GM12878 (cell line): ENCODE data around the gene CHKA. TPM values are rescaled to one million over a fixed set of nuclear protein-coding genes. Genes with fewer than 3 reads are reported as not detected.

ENCODE experiments used
- ATAC-seq: fragments of 200-7000 bp; cut with Tn5 transposase; 3 replicates; pipeline ENCODE4 v1.9.1; 2020; ENCODE audit warnings: mild to moderate bottlenecking, moderate library complexity
- BruUV-seq: library from RNA; stranded (reverse); fragments of 400-500 nt; replicated peaks from 2 replicates; lab custom pipeline; 2021; lab: Mats Ljungman, UMichigan
- CTCF ChIA-PET: fragments of 300-600 bp; sonication (Branson Sonifier 250); formaldehyde crosslinking; extraction: SDS; loops from one replicate; lab custom pipeline; 2021; ENCODE audit warnings: inconsistent platforms; lab: Yijun Ruan, JAX
- POLR2A ChIA-PET: fragments of 350-600 bp; formaldehyde crosslinking; extraction: SDS; loops from one replicate; lab custom pipeline; 2021; ENCODE audit warnings: inconsistent platforms; lab: Charles Lee
- RAD21 ChIA-PET: fragments of 300-600 bp; sonication (Branson Sonifier 250); formaldehyde crosslinking; loops from one replicate; lab custom pipeline; 2023; ENCODE audit warnings: antibody characterized with exemption; ENCODE audit not compliant: unreplicated experiment; lab: Charles Lee
- SMC1A ChIA-PET: fragments of 300-600 bp; sonication (Branson Sonifier 250); formaldehyde crosslinking; loops from one replicate; lab custom pipeline; 2023; ENCODE audit not compliant: unreplicated experiment, uncharacterized antibody; lab: Charles Lee
- DNase-seq: peaks from one replicate; pipeline ENCODE4 v3.0.0-alpha.2; 2011; ENCODE audit warnings: low read depth, low spot score
- FAIRE-seq: peaks from 3 replicates; lab custom pipeline; 2011; peaks lifted over from hg19 to GRCh38; lab: Jason Lieb, UNC
- H2AFZ ChIP-seq: 2 replicates; pipeline ENCODE4 v1.6.0; 2011; ENCODE audit warnings: low read depth, low read length, control low read depth; ENCODE audit not compliant: control insufficient read depth
- H3K27ac ChIP-seq: 2 replicates; pipeline ENCODE4 v1.5.1; 2011; ENCODE audit warnings: control low read depth; ENCODE audit not compliant: control insufficient read depth, insufficient read depth
- H3K27me3 ChIP-seq, 2 experiments: replicated peaks in 1 of 2; 2 replicates each; pipeline versions ENCODE4 v1.6.0 to v1.6.1; 2011; ENCODE audit warnings: low read length in 1 of 2; ENCODE audit not compliant: control insufficient read depth in 2 of 2, insufficient read depth in 2 of 2
- H3K36me3 ChIP-seq, 2 experiments: 2 replicates each; pipeline ENCODE4 v1.5.1; 2011; ENCODE audit warnings: low read length in 1 of 2; ENCODE audit not compliant: control insufficient read depth in 2 of 2, insufficient read depth in 2 of 2
- H3K4me1 ChIP-seq: 2 replicates; pipeline ENCODE4 v1.6.1; 2011; ENCODE audit warnings: mild to moderate bottlenecking, low read length, moderate library complexity, mixed read lengths; ENCODE audit not compliant: control insufficient read depth, insufficient read depth
- H3K4me2 ChIP-seq: 2 replicates; pipeline ENCODE4 v1.6.0; 2011; ENCODE audit warnings: control low read depth; ENCODE audit not compliant: control insufficient read depth, insufficient read depth
- H3K4me3 ChIP-seq: fragments of 200-600 bp; sonication (generic); 2 replicates; pipeline ENCODE4 v1.5.1; 2016
- H3K79me2 ChIP-seq: 2 replicates; pipeline ENCODE4 v1.6.0; 2011; ENCODE audit warnings: low read length; ENCODE audit not compliant: control insufficient read depth, insufficient read depth
- H3K9ac ChIP-seq: 2 replicates; pipeline ENCODE4 v1.8.0; 2011; ENCODE audit warnings: low read length, control low read depth, mixed read lengths; ENCODE audit not compliant: control insufficient read depth, insufficient read depth
- H3K9me3 ChIP-seq: replicated peaks from 3 replicates; pipeline ENCODE4 v1.5.1; 2011; ENCODE audit warnings: mild to moderate bottlenecking, low read length; ENCODE audit not compliant: control insufficient read depth, insufficient read depth
- H4K20me1 ChIP-seq: 2 replicates; pipeline ENCODE4 v1.6.0; 2011; ENCODE audit not compliant: control insufficient read depth, insufficient read depth
- CEBPB ChIP-seq, 2 experiments: fragments of 150-350 bp in 1 of 2; IDR thresholded peaks; 2 replicates each; pipeline ENCODE4 v1.6.1; 2012 to 2014; ENCODE audit warnings: low read depth in 2 of 2, low read length in 2 of 2, borderline replicate concordance in 1 of 2, inconsistent platforms in 1 of 2
- CHD4 ChIP-seq: fragments of 200-600 bp; sonication (generic); IDR thresholded peaks from 2 replicates; pipeline ENCODE4 v1.6.1; 2016; ENCODE audit warnings: mild to moderate bottlenecking
- STAT3 ChIP-seq: IDR thresholded peaks from 2 replicates; pipeline ENCODE4 v1.6.1; 2011; ENCODE audit warnings: low read depth, low read length, improper control_type of control experiment
- ZNF687 ChIP-seq: fragments of 450-650 bp; IDR thresholded peaks from 2 replicates; pipeline ENCODE4 v1.6.1; 2017; ENCODE audit warnings: mild to moderate bottlenecking, moderate library complexity
- WGBS: methylation state at CpG from one replicate; pipeline ENCODE4 v1.1.6; 2016; ENCODE audit warnings: low lambda C conversion rate; ENCODE audit not compliant: insufficient replicate concordance, insufficient coverage; ENCODE audit errors: missing lambda C conversion rate; 5-methylcytosine and 5-hydroxymethylcytosine counted together
- in situ Hi-C: fragments of 300-500 bp; cut with MboI; formaldehyde crosslinking; loops from 9 replicates; pipeline ENCODE4 v1.14.3; 2018; ENCODE audit warnings: mixed read lengths
- intact Hi-C: fragments of 100-400 bp; cut with micrococcal nuclease; formaldehyde crosslinking; loops from one replicate; pipeline ENCODE4 v1.14.2; 2022; ENCODE audit not compliant: unreplicated experiment
- polyA plus RNA-seq, 11 experiments: library from polyadenylated mRNA; depleted of rRNA in 4 of 11; unstranded in 6 of 11; stranded (reverse) in 5 of 11; fragments of >200 nt; fragmentation: Nextera tagmentation in 4 of 11; fragmentation: Illumina TruSeq in 1 of 11; extraction: Ambion mirVana in 4 of 11; extraction: Trizol in 1 of 11; gene quantifications; 1 replicate in 1 of 11; 2 replicates in 10 of 11; pipeline versions ENCODE4 v1.2.1 to v1.2.3, GENCODE V29; 2011 to 2016; ENCODE audit warnings: inconsistent platforms in 2 of 11, missing spikeins in 2 of 11, low read depth in 1 of 11
- total RNA-seq, 4 experiments: library from RNA; depleted of rRNA in 3 of 4; stranded (reverse); fragments of >200 nt in 3 of 4; fragmentation: Illumina TruSeq in 1 of 4; extraction: Trizol in 1 of 4; gene quantifications; 2 replicates each; pipeline versions ENCODE4 v1.2.1 to v1.2.3, GENCODE V29; 2013 to 2021

CHKA gene
- total and polyA plus RNA-seq, 10 of the 15 experiments (the other 5 are each of a cell fraction or from before 2014, with no cell fraction given), result 5.2 to 29.2 (median 21.2) TPM

- no peaks in the 10 kb centered on the region for H3K9me3 ChIP-seq
- TF ChIP-seq ZNF687 (no peak), CEBPB (IDR thresholded peaks at IDR 0.05; ENCODE audit: borderline replicate concordance in 1 of 2, low read depth in 2 of 2, low read length in 2 of 2) (no peak), STAT3 (no peak), CHD4 (no peak)
- no peak overlapping the region for H3K4me2 ChIP-seq
- H3K27me3 ChIP-seq, result no peaks in the 10 kb centered on the region
- no peaks in the 10 kb centered on the region for H4K20me1 ChIP-seq
- 77% methylated on average over 10 of the region's 10 CpGs for WGBS
- ATAC-seq (no peak), FAIRE-seq (no peak), DNase-seq (no peak)
- ChIA-PET POLR2A (no interaction called here), SMC1A (no interaction called here), CTCF (interaction anchor here (1.2 to 1.5 kb wide), 2 partner anchors 19 to 222 kb away, joined by 3 to 4 read pairs; no protein-coding TSS in a partner anchor), RAD21 (interaction anchor here (1.4 kb wide), 1 partner anchor 131 kb away, joined by 3 read pairs; no protein-coding TSS in a partner anchor)
- no peak overlapping the region for H3K27ac ChIP-seq
- H3K4me1 ChIP-seq, result peaks cover 3% of the 10 kb centered on the region; the same call in 1 of the 2 replicates
- no peak overlapping the region for H2AFZ ChIP-seq
- in situ Hi-C loops, result no loop called here
- no TSS peak for BruUV-seq
- H3K36me3 ChIP-seq, result peaks cover 12 to 24% of the 10 kb centered on the region in 2 experiments; a peak in 3 of 4 replicates
- intact Hi-C loops, result no loop called here
- no peak overlapping the region for H3K4me3 ChIP-seq
- no peak overlapping the region for H3K9ac ChIP-seq
- no peaks in the 10 kb centered on the region for H3K79me2 ChIP-seq
Measured at GRCh38 chr11:68074584-68075352, 46.4 kb downstream of the CHKA start.
